Measurements from ENCODE around the gene OR51B2.
"Not testable (repeated sequence)": the region's sequence is repeated elsewhere in the genome, so short reads cannot be mapped to it uniquely, and the experiment has no call there.

The OR51B2 gene

DNA sequence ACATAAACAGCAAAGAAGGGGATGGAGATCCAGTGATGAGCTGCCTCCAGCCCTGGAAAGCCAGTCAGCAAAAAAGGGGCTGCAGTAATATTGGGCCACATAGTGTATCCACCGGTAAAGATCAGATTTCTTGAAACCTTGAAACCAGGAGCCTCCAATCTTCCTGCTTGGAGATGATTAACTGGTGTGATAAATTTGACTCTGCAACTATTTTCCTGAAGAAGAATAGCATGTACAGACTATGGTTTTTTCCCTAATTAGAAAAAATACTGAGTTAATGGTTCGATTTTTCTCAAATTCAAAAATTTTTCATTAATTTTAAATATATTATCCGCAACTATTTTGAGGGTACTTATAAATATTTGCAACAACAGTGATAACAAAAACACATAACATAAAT is at the start of gene OR51B2:
Gene OR51B2 (minus strand): TSS at position 101 of the 400 bp plus-strand sequence. CDS start 0 bp downstream, at position 101.
- no peak for DNase-seq (ENCODE audit: low read depth)

DNA sequence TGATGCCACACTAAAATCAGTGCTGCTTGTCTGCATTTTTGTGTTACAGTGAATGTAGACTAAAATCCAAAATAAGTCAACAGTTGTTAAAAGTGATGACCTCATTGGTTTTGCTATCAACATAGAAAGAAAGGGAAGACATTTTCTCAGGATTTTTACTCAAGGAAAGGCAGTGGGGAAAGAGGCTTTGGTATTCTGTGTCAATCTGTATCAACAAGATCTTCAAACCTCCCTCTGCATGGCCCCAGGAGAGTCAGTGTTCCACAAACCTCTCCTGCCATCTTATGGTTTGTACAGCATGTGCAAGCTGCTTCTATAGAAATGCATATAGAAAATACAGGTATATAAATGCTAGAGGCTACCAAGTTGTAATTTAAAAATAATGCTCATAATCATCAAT is 45.7 kb upstream of the OR51B2 start:
- no peak for DNase-seq (ENCODE audit: low read depth)

GRCh38 chr11:5368502-5369043 is 44.5 kb upstream of the OR51B2 start:
- no peak for DNase-seq (ENCODE audit: low read depth)

- DNase-seq (ENCODE audit: low read depth), result peak; percentile 80
These were observed 43.5 kb upstream of the OR51B2 start for GRCh38 chr11:5367448-5368074.

DNA sequence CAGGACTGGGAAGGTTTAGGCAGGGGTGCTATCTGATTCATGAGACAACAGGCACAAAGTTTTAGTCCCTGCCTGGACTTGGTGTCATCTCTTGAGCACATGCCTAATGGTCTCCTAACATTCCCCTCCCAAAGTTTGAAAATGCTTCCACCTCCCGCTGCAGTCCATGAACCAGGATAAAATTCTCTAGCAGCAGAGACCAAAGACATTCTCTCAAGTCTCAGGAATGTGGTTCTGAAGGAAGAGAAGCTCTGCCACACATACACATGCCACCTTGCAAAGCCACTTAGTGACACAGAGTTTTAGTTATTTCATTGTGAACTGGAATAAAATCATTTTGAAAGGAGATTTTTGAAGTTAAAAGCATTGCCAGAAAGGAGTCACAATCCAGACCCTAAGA is 42.8 kb upstream of the OR51B2 start:
- DNase-seq (ENCODE audit: low read depth), result no peak

GRCh38 chr11:5366365-5366764 is 42.3 kb upstream of the OR51B2 start:
- not testable (repeated sequence) for DNase-seq (ENCODE audit: low read depth)

GRCh38 chr11:5364214-5364613 is 40.1 kb upstream of the OR51B2 start:
- peak; percentile 94 for DNase-seq (ENCODE audit: low read depth)

DNA sequence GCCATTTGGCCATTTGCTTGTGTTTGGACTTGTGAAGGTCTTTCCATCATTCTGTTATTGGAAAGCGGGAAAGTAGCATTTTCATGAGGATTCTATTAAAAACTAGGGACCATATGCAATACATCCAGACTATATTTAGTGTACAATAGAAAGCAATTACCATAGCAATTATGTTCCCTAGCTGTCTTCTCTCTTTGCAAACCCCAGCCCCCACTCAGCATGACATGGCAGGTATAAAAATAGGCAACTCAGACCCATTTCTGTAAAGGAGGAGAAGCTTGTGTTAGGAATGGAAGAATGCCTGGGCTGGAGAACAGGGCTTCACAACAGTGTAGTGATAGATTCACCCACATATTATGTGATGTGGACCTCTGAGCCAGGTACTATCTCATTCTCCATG is 39.6 kb upstream of the OR51B2 start:
- DNase-seq (ENCODE audit: low read depth), result no peak

GRCh38 chr11:5362017-5362625 is 38.0 kb upstream of the OR51B2 start:
- no peak for DNase-seq (ENCODE audit: low read depth)

GRCh38 chr11:5356031-5356430 is 31.9 kb upstream of the OR51B2 start:
- not testable (repeated sequence) for DNase-seq (ENCODE audit: low read depth)

DNA sequence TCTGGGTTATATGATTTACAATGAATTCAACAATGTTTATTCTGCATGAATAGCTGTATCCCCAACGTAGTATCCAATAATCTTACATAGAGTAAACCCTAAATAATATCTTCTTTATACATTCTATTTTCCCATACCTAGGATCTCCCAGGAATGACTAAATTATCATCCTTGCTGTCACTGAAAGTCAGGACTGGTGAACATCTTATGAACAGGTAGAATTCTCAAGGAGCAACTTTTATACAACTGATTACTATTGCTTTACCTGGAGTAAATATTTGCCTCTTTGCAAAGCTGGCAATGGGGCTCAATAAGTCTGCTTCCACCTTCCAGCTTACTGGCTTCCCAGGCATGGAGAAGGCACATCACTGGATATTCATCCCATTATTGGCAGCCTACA is 27.1 kb upstream of the OR51B2 start, which contains the start of gene OR51B6:
Gene OR51B6 (plus strand): TSS at position 301 of the 400 bp plus-strand sequence. CDS start 0 bp downstream, at position 301.
- DNase-seq (ENCODE audit: low read depth), result no peak

GRCh38 chr11:5349550-5349949 is 25.5 kb upstream of the OR51B2 start:
- DNase-seq (ENCODE audit: low read depth), result no peak

GRCh38 chr11:5348551-5349194 is 24.6 kb upstream of the OR51B2 start:
- DNase-seq (ENCODE audit: low read depth), result no peak

- DNase-seq (ENCODE audit: low read depth), result no peak
These were observed 21.7 kb upstream of the OR51B2 start for GRCh38 chr11:5345831-5346230.

DNA sequence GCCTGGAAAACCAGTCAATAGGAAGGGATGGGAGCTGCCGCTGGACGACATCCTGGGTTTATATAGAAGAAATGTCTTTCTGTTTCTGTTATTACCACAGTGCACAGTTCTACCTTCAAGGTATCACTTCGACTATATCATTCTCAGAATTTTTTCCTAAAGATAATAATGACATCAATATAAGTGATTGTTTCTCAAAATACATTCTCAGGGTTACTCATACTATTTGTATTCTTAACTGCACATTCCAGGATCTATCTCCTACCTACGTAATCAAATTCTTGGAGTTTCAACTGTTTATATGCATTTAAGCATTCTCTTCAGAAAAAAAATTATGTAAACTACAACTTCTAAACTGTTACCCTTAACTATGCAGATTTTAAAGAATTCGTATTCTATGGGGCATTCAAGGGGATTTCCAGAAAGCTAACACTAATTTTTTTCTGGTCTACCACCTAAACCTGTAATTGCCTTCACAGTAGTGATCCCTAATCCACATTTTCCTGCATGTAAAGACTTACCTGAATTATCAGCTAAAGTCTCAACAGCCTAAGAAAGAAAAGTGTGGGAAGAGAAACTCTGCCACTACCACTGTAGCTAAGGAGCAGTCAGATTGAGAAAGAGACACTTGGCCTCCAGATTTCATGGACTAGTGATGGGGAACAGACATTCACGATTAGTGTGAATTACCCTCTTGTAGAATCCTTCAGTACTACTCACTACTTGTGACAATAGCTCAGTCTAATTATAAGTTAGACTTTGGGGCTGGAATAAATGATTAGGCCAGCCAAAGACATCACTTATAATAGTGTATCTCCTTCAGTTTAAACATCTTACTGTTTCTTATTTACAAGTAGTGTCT is 19.6 kb upstream of the OR51B2 start, which contains the start of gene OR51B5:
Gene OR51B5 (minus strand): TSS at position 51 of the 862 bp plus-strand sequence. CDS start 0 bp downstream, at position 51.
- DNase-seq (ENCODE audit: low read depth), result no peak

DNA sequence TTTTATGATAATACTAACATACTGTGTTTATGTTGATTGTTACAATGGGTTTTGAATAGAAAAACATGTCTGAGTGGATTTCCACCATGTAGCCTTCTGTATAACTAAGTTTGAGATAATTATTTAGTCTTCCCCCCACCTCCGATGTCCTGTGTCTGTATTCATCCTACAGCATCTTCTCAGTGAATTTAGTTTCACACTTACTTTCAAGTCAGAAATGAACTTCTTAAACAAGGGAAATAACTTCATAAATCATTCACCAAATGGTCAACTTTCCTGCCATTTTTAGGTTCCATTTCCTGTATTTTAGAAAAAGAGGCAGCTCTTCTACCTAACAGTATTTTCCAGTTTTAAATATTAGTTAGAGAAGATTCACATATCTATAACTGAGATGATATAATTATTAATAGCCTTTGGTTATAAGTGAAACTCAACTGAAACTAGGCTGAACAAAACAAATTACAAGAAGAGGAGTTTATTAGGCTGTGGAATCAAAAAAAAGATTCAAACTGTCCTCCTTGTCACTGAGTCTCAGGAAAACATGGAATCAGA is 15.8 kb upstream of the OR51B2 start:
- no peak for DNase-seq (ENCODE audit: low read depth)

DNA sequence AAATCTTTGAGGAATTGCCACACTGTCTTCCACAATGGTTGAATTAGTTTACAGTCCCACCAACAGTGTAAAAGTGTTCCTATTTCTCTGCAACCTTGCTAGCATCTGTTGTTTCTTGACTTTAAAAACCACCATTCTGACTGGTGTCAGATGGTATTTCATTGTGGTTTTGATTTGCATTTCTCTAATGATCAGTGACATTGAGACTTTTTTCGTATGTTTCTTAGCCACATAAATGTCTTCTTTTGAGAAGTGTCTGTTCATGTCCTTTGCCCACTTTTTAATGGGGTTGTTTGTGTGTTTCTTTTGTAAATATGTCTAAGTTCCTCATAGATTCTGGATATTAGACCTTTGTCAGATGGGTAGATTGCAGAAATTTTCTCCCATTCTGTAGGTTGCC is 13.2 kb upstream of the OR51B2 start:
- DNase-seq (ENCODE audit: low read depth), result not testable (repeated sequence)

DNA sequence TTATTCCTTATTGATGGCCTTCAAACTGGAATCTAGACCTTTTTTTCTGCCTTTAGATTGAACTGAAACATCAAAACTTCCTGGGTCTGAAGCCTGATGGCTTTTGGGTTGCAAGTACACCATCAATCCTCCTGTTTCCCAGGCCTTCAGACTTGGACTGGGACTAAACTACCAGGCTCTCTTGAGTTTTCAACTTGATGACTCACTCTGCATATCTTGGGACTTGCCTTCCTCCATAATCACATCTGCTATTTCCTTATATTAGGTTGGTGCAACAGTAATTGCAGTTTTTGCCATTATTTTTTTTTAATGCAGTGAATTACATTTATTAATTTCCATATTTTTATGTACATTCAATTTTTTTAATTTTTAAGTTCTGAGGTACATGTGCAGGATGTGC is 12.2 kb upstream of the OR51B2 start:
- no peak for DNase-seq (ENCODE audit: low read depth)

DNA sequence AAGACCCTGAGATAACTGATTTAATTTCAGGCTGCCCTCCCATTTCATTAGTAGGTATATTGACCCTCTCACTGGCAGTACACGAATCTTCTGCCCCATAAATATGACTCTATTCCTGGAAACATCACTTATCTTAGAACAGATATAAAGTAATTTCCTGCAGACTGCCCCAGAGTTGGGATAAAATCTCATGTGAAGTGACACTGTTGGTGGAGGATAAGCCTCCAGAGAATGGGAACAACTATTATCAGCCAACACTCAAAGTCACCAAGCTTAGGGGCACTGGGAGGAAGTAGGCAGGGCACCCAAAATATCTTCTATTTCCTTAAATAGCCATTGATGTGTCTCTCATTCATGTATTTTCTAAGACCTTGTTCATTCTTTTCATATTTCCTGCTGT is 11.1 kb upstream of the OR51B2 start:
- DNase-seq (ENCODE audit: low read depth), result no peak

DNA sequence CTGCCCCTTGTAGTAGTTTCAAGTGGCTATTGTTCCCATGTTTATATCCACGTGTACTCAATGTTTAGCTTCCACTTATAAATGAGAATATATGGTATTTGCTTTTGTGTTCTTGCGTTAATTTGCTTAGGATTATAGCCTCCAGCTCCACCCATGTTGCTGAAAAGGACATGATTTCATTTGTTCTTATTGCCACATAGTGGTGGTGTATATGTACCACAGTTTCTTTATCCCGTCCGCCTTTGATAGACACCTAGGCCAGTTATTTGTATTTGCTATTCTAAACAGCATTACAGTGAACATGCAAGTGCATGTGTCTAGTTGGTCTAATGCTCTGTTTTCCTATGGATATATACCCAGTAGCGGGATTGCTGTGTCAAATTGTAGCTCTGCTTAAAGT is 6.8 kb downstream of the OR51B2 start:
- DNase-seq (ENCODE audit: low read depth), result no peak

DNA sequence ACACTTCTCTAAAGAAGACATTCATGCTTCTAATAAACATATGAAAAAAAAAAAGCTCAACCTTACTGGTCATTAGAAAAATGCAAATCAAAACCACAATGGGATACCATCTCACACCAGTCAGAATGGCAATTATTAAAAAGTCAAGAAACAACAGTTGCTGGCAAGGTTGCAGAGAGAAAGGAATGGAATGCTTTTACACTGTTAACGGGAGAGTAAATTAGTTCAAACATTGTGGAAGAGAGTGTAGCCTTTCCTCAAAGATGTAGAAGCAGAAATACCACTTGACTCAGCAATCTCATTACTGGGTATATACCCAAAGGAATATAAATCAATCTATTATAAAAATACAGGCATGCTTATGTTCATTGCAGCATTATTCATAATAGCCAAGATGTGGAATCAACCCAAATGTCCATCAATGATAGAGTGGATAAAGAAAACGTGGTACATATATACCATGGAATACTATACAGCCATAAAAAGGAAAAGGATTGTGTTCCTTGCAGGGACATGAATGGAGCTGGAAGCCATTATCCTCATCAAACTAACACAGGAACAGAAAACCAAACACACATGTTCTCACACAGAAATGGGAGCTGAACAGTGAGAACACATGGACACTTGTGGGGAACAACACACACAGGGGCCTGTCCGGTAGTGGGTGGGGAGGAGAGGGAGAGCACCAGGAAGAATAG is 10.6 kb downstream of the OR51B2 start:
- DNase-seq (ENCODE audit: low read depth), result not testable (repeated sequence)

Measured in HS-5 (cell line).